Gastrocnemius medialis (tissue), 4 donors: ENCODE data around the gene ACOT12. TPM values are rescaled to one million over a fixed set of nuclear protein-coding genes. Genes with fewer than 3 reads are reported as not detected.

Source experiments
- total RNA-seq, 4 donors: library from RNA; depleted of rRNA; stranded (reverse); fragments of >200 nt; gene quantifications; one replicate each; pipeline versions ENCODE4 v1.1.0 to v1.2.3, GENCODE V29; 2016

Gene ACOT12
- total RNA-seq, 4 donors from 2014 or later, result 0.53 TPM; not detected in 3

Other genes starting within 250 kb of the ACOT12 start
- gene CKMT2, start 160.8 kb downstream of the ACOT12 start, total RNA-seq, result 1,000 to 10,000 TPM in 2 of 4 donors, 100 to 1,000 TPM in 2; 550 to 1,114 (median 879) TPM
- 10 to 100 TPM in 3 of 4 donors, 1 to 10 TPM in 1; 8.0 to 15.7 (median 12.3) TPM for gene ZCCHC9, start 92.5 kb downstream of the ACOT12 start, total RNA-seq